ENCODE measurements around the gene UGT1A8.

Gene UGT1A8

GRCh38 chr2:233792720-233793119 lies 175.3 kb downstream of the UGT1A8 start:
- no peak for TF ChIP-seq CTCF (IDR thresholded peaks at IDR 0.05; ENCODE audit: insufficient read depth, low read length)
- no peak for TF ChIP-seq SPI1 (IDR thresholded peaks at IDR 0.05; ENCODE audit: borderline replicate concordance, low read depth)
- no peak for TF ChIP-seq GABPA (IDR thresholded peaks at IDR 0.05; ENCODE audit: low read depth)
- TF ChIP-seq POLR2AphosphoS5 (IDR thresholded peaks at IDR 0.05; ENCODE audit: low read depth), result no peak
- TF ChIP-seq, protein P1, sequence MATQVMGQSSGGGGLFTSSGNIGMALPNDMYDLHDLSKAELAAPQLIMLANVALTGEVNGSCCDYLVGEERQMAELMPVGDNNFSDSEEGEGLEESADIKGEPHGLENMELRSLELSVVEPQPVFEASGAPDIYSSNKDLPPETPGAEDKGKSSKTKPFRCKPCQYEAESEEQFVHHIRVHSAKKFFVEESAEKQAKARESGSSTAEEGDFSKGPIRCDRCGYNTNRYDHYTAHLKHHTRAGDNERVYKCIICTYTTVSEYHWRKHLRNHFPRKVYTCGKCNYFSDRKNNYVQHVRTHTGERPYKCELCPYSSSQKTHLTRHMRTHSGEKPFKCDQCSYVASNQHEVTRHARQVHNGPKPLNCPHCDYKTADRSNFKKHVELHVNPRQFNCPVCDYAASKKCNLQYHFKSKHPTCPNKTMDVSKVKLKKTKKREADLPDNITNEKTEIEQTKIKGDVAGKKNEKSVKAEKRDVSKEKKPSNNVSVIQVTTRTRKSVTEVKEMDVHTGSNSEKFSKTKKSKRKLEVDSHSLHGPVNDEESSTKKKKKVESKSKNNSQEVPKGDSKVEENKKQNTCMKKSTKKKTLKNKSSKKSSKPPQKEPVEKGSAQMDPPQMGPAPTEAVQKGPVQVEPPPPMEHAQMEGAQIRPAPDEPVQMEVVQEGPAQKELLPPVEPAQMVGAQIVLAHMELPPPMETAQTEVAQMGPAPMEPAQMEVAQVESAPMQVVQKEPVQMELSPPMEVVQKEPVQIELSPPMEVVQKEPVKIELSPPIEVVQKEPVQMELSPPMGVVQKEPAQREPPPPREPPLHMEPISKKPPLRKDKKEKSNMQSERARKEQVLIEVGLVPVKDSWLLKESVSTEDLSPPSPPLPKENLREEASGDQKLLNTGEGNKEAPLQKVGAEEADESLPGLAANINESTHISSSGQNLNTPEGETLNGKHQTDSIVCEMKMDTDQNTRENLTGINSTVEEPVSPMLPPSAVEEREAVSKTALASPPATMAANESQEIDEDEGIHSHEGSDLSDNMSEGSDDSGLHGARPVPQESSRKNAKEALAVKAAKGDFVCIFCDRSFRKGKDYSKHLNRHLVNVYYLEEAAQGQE (IDR thresholded peaks at IDR 0.05; ENCODE audit: insufficient replicate concordance, low read depth), result no peak
- Histone ChIP-seq H3K27ac (replicated peaks) (no peak overlapping the region), H3K27me3 (ENCODE audit: insufficient read depth, poor library complexity, severe bottlenecking) (no peaks in the 10 kb centered on the region), H3K4me3 (replicated peaks; ENCODE audit: insufficient read depth, low read length) (no peak overlapping the region)
- no peak for DNase-seq (ENCODE audit: low read depth in 1 of 2, low spot score in 1 of 2)

GRCh38 chr2:233793465-233794127 lies 176.2 kb downstream of the UGT1A8 start:
- Histone ChIP-seq H3K27me3 (ENCODE audit: insufficient read depth, poor library complexity, severe bottlenecking) (no peaks in the 10 kb centered on the region), H3K4me3 (replicated peaks; ENCODE audit: insufficient read depth, low read length) (no peak overlapping the region), H3K27ac (replicated peaks) (no peak overlapping the region)
- DNase-seq (ENCODE audit: low read depth in 1 of 2, low spot score in 1 of 2), result no peak
- TF ChIP-seq GABPA (IDR thresholded peaks at IDR 0.05; ENCODE audit: low read depth) (no peak), CTCF (IDR thresholded peaks at IDR 0.05; ENCODE audit: insufficient read depth, low read length) (no peak), SPI1 (IDR thresholded peaks at IDR 0.05; ENCODE audit: borderline replicate concordance, low read depth) (no peak), POLR2AphosphoS5 (IDR thresholded peaks at IDR 0.05; ENCODE audit: low read depth) (no peak)
- TF ChIP-seq, protein P1 (IDR thresholded peaks at IDR 0.05; ENCODE audit: insufficient replicate concordance, low read depth), result no peak

GRCh38 chr2:233794128-233794658 lies 176.8 kb downstream of the UGT1A8 start:
- DNase-seq (ENCODE audit: low read depth in 1 of 2, low spot score in 1 of 2), result no peak
- Histone ChIP-seq H3K4me3 (replicated peaks; ENCODE audit: insufficient read depth, low read length) (no peak overlapping the region), H3K27me3 (ENCODE audit: insufficient read depth, poor library complexity, severe bottlenecking) (no peaks in the 10 kb centered on the region), H3K27ac (replicated peaks) (no peak overlapping the region)
- TF ChIP-seq POLR2AphosphoS5 (IDR thresholded peaks at IDR 0.05; ENCODE audit: low read depth) (no peak), SPI1 (IDR thresholded peaks at IDR 0.05; ENCODE audit: borderline replicate concordance, low read depth) (no peak), CTCF (IDR thresholded peaks at IDR 0.05; ENCODE audit: insufficient read depth, low read length) (no peak), GABPA (IDR thresholded peaks at IDR 0.05; ENCODE audit: low read depth) (no peak)
- TF ChIP-seq, protein P1 (IDR thresholded peaks at IDR 0.05; ENCODE audit: insufficient replicate concordance, low read depth), result no peak

Data from HL-60 (cell line).